Measurements from ENCODE around the gene NOL3. TPM values are rescaled to one million over a fixed set of nuclear protein-coding genes. Genes with fewer than 3 reads are reported as not detected.

NOL3 gene
- total RNA-seq, 2 experiments from 2014 or later = 14.8 to 20.1 TPM

GRCh38 chr16:67213197-67214019, 43.1 kb downstream of the NOL3 start:
- intact Hi-C loops (cut with micrococcal nuclease) = no loop called here
- no peaks in the 10 kb centered on the region for H3K36me3 Mint-ChIP-seq
- H3K4me3 Mint-ChIP-seq = no peak overlapping the region
- no peaks in the 10 kb centered on the region for H3K4me1 Mint-ChIP-seq (ENCODE audit: low read depth)
- ChIA-PET POLR2A (no interaction called here), CTCF (no interaction called here)
- H3K27ac Mint-ChIP-seq = no peak overlapping the region
- no peak for DNase-seq
- H3K9me3 Mint-ChIP-seq = no peaks in the 10 kb centered on the region
- H3K27me3 Mint-ChIP-seq = no peaks in the 10 kb centered on the region

GRCh38 chr16:67215706-67216105, 45.4 kb downstream of the NOL3 start:
- Mint-ChIP-seq H3K27ac (no peak overlapping the region), H3K9me3 (no peaks in the 10 kb centered on the region), H3K36me3 (no peaks in the 10 kb centered on the region), H3K4me3 (no peak overlapping the region), H3K4me1 (ENCODE audit: low read depth) (no peaks in the 10 kb centered on the region), H3K27me3 (no peaks in the 10 kb centered on the region)
- DNase-seq = no peak
- ChIA-PET POLR2A (no interaction called here), CTCF (no interaction called here)
- intact Hi-C loops (cut with micrococcal nuclease) = no loop called here

- POLR2A ChIA-PET = no interaction called here
- CTCF ChIA-PET = interaction anchor here (1.4 kb wide), 1 partner anchor 10 kb away, joined by 6 read pairs; the partner anchor contains the start of gene TMEM208
- intact Hi-C loops (cut with micrococcal nuclease) = no loop called here
- Mint-ChIP-seq H3K27me3 (no peaks in the 10 kb centered on the region), H3K4me3 (no peak overlapping the region), H3K9me3 (no peaks in the 10 kb centered on the region), H3K36me3 (no peaks in the 10 kb centered on the region), H3K27ac (no peak overlapping the region), H3K4me1 (ENCODE audit: low read depth) (no peaks in the 10 kb centered on the region)
- no peak for DNase-seq
These were observed 46.5 kb downstream of the NOL3 start for GRCh38 chr16:67216612-67217490.

GRCh38 chr16:67223992-67224391, 53.7 kb downstream of the NOL3 start:
- H3K27ac Mint-ChIP-seq = peak overlapping the region; percentile 34
- H3K27me3 Mint-ChIP-seq = no peaks in the 10 kb centered on the region
- no peaks in the 10 kb centered on the region for H3K9me3 Mint-ChIP-seq
- no peak overlapping the region for H3K4me3 Mint-ChIP-seq
- DNase-seq = no peak
- intact Hi-C loops (cut with micrococcal nuclease) = no loop called here
- peaks cover 48% of the 10 kb centered on the region for H3K4me1 Mint-ChIP-seq (ENCODE audit: low read depth)
- ChIA-PET POLR2A (interaction anchor here (0.9 to 1.0 kb wide), 2 partner anchors 9 to 20 kb away, joined by 3 read pairs; no protein-coding TSS in a partner anchor), CTCF (interaction anchor here (1.6 kb wide), 1 partner anchor 26 kb away, joined by 7 read pairs; no protein-coding TSS in a partner anchor)
- peaks cover 11% of the 10 kb centered on the region for H3K36me3 Mint-ChIP-seq

Small RNAs within 50 kb of the gene (microRNA-seq; reads per million reads assigned to microRNA genes)
- gene MIR328 (ENCODE audit: borderline microRNAs expressed, borderline number of aligned reads, borderline replicate concordance) = 52.6 reads per million, percentile 58 among the genes with 10 or more reads in this experiment

Other genes starting within 250 kb of the NOL3 start
- gene RRAD, start 245.0 kb upstream of the NOL3 start, total RNA-seq = under 1 TPM; 0.48 to 0.65 TPM
- 100 to 1,000 TPM; 195 to 204 TPM for gene CIAO2B, start 236.1 kb upstream of the NOL3 start, total RNA-seq
- gene CES2, start 235.0 kb upstream of the NOL3 start, total RNA-seq = 10 to 100 TPM; 32.5 to 32.7 TPM
- gene CES3, start 209.3 kb upstream of the NOL3 start, total RNA-seq = 1 to 10 TPM; 1.6 to 3.0 TPM
- 10 to 100 TPM; 25.0 to 25.9 TPM for gene CES4A, start 181.9 kb upstream of the NOL3 start, total RNA-seq
- gene CBFB, start 141.4 kb upstream of the NOL3 start, total RNA-seq = 100 to 1,000 TPM; 155 to 163 TPM
- gene PHAF1, start 60.6 kb upstream of the NOL3 start, total RNA-seq = 10 to 100 TPM; 11.4 to 12.3 TPM
- 1 to 10 TPM; 5.1 to 5.6 TPM for gene B3GNT9, start 19.5 kb upstream of the NOL3 start, total RNA-seq
- gene TRADD, start 10.6 kb upstream of the NOL3 start, total RNA-seq = 10 to 100 TPM; 41.7 to 43.2 TPM
- 10 to 100 TPM; 24.1 to 25.7 TPM for gene FBXL8, start 10.6 kb upstream of the NOL3 start, total RNA-seq
- gene HSF4, start 5.8 kb upstream of the NOL3 start, total RNA-seq = 10 to 100 TPM; 34.8 to 36.1 TPM
- gene MATCAP1, start 13.4 kb downstream of the NOL3 start, total RNA-seq = 10 to 100 TPM; 37.3 to 38.3 TPM
- gene EXOC3L1, start 19.6 kb downstream of the NOL3 start, total RNA-seq = not detected
- gene E2F4, start 21.6 kb downstream of the NOL3 start, total RNA-seq = 10 to 100 TPM; 91.6 to 92.3 TPM
- 1 to 10 TPM; 5.1 to 5.9 TPM for gene ELMO3, start 28.6 kb downstream of the NOL3 start, total RNA-seq
- gene TMEM208, start 56.6 kb downstream of the NOL3 start, total RNA-seq = 10 to 100 TPM; 36.7 to 39.3 TPM
- gene FHOD1, start 76.9 kb downstream of the NOL3 start, total RNA-seq = 100 to 1,000 TPM in 1 of 2 experiments, 10 to 100 TPM in 1; 96.3 to 111 TPM
- gene SLC9A5, start 78.4 kb downstream of the NOL3 start, total RNA-seq = 1 to 10 TPM; 5.9 to 6.1 TPM
- 10 to 100 TPM; 22.7 to 24.6 TPM for gene PLEKHG4, start 109.0 kb downstream of the NOL3 start, total RNA-seq
- gene KCTD19, start 156.2 kb downstream of the NOL3 start, total RNA-seq = 1 to 10 TPM; 1.2 to 2.5 TPM
- under 1 TPM; 0.63 to 1.00 TPM for gene LRRC36, start 156.3 kb downstream of the NOL3 start, total RNA-seq
- not detected for gene TPPP3, start 223.0 kb downstream of the NOL3 start, total RNA-seq
- gene ZDHHC1, start 245.9 kb downstream of the NOL3 start, total RNA-seq = under 1 TPM; 0.57 to 0.68 TPM